T-helper 1 cell treated with Interleukin-12 subunit alpha and Interleukin-12 subunit beta and Interleukin-4 antibody, amounts not matched to agents 30 μg/mL and 1 μg/mL, for 36 hours (primary cell): ENCODE measurements around the gene RAE1.
"Not testable (repeated sequence)": the region's sequence is repeated elsewhere in the genome, so short reads cannot be mapped to it uniquely, and the experiment has no call there.

Experiments
- H3K27ac Mint-ChIP-seq: one replicate; pipeline ENCODE4 v1.8.0; 2021; ENCODE audit warnings: mild to moderate bottlenecking, mixed read lengths
- H3K27me3 Mint-ChIP-seq: one replicate; pipeline ENCODE4 v1.8.0; 2021; ENCODE audit warnings: low read depth, mixed read lengths
- H3K36me3 Mint-ChIP-seq: one replicate; pipeline ENCODE4 v1.8.0; 2021; ENCODE audit warnings: low read depth, mixed read lengths
- H3K4me1 Mint-ChIP-seq: one replicate; pipeline ENCODE4 v1.8.0; 2021; ENCODE audit warnings: low read depth, mixed read lengths
- H3K4me3 Mint-ChIP-seq: one replicate; pipeline ENCODE4 v1.8.0; 2021; ENCODE audit warnings: mild to moderate bottlenecking, moderate library complexity, mixed read lengths
- H3K9me3 Mint-ChIP-seq: one replicate; pipeline ENCODE4 v1.8.0; 2021; ENCODE audit warnings: mixed read lengths

The RAE1 gene

DNA sequence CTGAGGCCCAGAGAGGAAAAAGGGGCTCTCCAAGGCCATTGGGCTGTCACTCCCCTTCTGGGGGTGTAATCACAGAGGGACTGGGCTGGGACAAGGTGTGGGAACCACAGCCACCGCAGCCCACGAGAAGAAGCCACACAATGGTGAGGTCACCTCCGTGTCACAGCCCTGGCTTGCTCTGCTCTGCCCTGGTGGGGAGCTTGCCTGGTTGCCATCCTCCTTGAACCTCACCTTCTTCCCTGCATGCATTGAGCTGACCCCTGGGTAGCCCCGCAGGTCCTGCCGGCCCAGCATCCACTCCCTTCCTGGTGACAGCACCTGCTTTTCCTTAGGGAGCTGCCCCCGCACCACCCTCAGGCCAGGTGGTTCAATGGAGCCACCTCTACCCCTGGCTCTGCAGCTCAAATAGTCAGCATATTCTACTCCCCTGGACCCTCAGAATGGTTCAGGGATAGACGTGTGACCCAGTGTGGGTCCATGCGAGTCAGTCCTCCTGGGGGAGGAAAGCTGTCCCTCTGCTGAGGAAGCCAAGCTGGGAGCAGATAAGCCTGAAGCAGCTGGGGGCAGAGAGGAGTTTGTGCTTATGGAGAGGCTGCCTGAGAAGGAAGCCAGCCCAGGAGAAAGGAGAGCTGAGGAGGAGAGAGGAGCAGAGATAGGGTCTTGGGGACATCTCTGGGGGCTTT, 61.4 kb downstream of the RAE1 start:
- H3K4me3 Mint-ChIP-seq: no peak overlapping the region

DNA sequence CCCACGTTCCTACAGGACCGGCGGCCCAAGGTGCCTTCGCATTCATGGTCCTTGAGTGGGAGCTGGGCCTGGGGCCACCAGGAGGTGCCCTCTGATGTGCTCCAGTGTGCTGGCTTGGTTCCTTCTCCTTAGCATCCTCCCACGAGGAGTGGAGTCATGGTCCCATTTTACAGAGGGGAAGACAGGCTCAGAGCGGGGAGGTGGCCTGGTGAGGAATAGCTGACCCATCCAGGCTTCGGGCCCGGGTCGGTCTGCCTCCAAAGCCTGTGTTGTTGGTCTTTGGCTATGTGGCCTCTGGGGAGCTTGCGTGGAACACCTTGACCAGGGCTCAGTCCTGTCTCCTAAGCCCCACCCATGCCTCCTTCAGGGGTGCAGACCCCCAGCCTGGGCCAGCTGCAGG, 62.9 kb downstream of the RAE1 start:
- H3K27ac Mint-ChIP-seq: no peak overlapping the region
- peaks cover 17% of the 10 kb centered on the region for H3K27me3 Mint-ChIP-seq
- no peak overlapping the region for H3K4me3 Mint-ChIP-seq
- no peaks in the 10 kb centered on the region for H3K9me3 Mint-ChIP-seq
- no peaks in the 10 kb centered on the region for H3K36me3 Mint-ChIP-seq
- peaks cover 8% of the 10 kb centered on the region for H3K4me1 Mint-ChIP-seq

More for the DNA sequence above, 61.4 kb downstream of the RAE1 start:
- H3K9me3 Mint-ChIP-seq: no peaks in the 10 kb centered on the region
- peaks cover 8% of the 10 kb centered on the region for H3K4me1 Mint-ChIP-seq
- peaks cover 6% of the 10 kb centered on the region for H3K27me3 Mint-ChIP-seq
- H3K27ac Mint-ChIP-seq: no peak overlapping the region
- peaks cover 9% of the 10 kb centered on the region for H3K36me3 Mint-ChIP-seq

DNA sequence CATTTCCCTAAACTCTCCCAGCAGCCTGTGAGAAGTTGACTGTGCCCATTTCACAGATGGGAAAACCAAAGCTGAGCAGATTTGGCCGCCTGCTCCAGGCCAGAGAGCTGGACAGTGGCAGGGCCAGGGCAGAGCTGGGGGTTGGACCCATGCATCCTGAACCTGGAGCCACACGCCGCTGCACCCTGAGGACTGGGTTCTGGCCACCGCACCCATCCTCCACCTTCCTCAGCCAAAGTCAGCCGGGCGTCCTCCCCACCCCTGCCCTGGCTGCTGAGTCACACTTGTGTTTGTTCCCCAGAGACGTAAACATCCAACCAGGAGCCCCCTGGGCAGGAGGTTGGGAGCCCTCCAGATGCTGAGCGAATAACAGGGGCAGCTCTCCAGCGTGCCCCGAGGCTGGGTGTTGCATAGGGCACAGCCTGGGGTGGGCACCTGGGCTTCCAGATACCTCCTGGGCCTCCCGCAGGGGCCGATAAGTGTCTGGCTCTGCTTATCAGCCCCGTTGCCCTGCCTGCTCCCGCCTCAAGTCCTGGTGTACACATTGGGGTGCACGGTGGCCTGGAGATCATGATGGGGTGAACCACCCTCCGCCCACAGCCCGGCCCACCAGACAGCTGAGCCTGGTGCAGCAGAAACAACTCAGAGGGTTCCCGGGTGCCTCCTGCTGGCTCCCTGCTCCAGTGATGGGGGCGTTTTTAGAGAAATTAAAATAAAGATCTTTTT, 64.0 kb downstream of the RAE1 start:
- H3K4me3 Mint-ChIP-seq: no peak overlapping the region
- no peak overlapping the region for H3K27ac Mint-ChIP-seq
- peaks cover 17% of the 10 kb centered on the region for H3K27me3 Mint-ChIP-seq
- peaks cover 8% of the 10 kb centered on the region for H3K4me1 Mint-ChIP-seq
- no peaks in the 10 kb centered on the region for H3K9me3 Mint-ChIP-seq
- no peaks in the 10 kb centered on the region for H3K36me3 Mint-ChIP-seq

DNA sequence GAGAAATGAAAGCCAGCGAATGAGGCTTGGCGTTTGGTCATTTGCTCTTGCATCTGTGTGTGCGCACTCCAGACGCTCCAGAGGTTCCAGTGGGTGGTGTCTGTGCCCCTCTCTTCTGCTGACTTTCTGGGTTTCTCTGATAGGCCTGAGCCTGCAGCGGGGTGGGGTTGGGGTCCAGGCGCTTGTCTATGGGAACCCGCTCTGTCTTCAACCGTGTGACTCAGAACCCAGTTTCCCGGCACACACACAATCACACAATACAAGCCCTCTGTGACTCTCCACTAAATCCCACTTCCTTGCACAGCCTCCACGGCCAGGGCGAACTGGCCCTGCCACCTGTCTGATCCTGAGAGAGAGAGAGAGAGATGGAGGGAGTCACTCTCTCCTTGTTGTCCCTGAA, 64.7 kb downstream of the RAE1 start:
- H3K27ac Mint-ChIP-seq: no peak overlapping the region
- H3K27me3 Mint-ChIP-seq: peaks cover 17% of the 10 kb centered on the region
- H3K9me3 Mint-ChIP-seq: no peaks in the 10 kb centered on the region
- H3K36me3 Mint-ChIP-seq: no peaks in the 10 kb centered on the region
- no peak overlapping the region for H3K4me3 Mint-ChIP-seq
- H3K4me1 Mint-ChIP-seq: peaks cover 8% of the 10 kb centered on the region

DNA sequence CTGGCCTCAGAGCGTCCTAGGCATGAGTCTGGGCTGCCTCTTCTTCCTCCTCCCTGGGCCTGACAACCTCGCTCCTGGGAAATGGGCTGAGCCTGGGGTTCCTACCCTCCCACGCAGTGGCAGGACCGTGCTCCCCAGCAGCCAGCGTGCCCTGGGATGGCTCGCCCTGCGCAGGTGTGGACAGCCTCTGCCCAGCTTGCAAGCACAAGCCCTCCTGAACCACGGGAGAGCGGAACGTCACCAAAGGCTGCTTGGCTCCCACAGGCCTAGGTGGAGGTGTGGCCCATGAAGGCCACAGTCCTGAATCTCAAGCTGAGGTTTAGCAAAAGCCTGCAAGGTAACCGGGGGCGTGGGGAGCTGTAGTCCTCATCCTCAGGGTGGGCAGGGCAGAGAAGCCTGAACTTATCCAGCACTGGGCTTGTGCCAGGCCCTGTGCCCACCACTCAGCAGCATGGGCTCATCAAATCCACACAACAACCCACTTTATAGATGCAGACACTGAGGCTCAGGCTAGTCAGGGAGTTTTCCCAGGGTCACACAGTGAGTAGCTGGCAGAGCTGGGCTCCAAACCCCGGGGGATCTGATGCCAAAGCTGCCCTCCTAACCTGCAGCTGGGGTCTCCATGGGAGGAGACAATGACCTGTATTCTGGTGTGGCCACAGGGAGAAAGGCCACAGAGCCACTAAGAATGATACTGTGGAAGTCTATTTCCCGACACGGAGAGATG, 65.4 kb downstream of the RAE1 start:
- Mint-ChIP-seq H3K4me3 (no peak overlapping the region), H3K27ac (no peak overlapping the region), H3K4me1 (peaks cover 4% of the 10 kb centered on the region), H3K27me3 (peaks cover 17% of the 10 kb centered on the region), H3K36me3 (no peaks in the 10 kb centered on the region), H3K9me3 (no peaks in the 10 kb centered on the region)

DNA sequence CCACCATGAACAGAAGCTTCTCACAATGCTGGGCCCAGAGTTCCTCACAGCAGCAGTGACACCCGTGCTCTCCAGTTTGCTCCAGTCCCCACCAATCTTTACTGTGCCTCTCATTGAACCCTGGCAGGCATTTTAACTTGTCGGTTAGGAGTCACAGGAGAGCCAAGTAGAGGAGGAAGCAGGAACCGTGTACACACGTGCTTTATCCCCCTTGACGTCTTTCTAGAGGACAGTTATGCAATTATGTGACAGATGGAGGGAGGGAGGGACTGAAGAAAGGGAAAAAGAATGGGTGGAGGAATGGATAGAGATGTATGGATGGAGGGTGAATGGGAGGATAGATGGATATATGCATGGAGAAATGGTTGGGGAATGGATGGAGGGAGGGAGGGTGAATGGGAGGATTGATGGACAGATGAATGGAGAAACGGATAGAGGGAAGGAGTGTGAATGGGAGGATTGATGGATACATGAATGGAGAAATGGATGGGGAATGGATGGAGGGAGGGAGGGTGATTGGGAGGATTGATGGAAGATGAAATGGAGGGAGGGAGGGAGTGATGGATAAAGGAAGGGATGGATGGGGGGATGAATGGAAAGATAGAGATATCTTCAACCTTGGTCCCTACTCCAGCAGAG, 66.1 kb downstream of the RAE1 start:
- Mint-ChIP-seq H3K27me3 (peaks cover 17% of the 10 kb centered on the region), H3K36me3 (no peaks in the 10 kb centered on the region), H3K4me3 (no peak overlapping the region), H3K4me1 (peaks cover 4% of the 10 kb centered on the region), H3K9me3 (no peaks in the 10 kb centered on the region), H3K27ac (peak overlapping the region; percentile 10)

DNA sequence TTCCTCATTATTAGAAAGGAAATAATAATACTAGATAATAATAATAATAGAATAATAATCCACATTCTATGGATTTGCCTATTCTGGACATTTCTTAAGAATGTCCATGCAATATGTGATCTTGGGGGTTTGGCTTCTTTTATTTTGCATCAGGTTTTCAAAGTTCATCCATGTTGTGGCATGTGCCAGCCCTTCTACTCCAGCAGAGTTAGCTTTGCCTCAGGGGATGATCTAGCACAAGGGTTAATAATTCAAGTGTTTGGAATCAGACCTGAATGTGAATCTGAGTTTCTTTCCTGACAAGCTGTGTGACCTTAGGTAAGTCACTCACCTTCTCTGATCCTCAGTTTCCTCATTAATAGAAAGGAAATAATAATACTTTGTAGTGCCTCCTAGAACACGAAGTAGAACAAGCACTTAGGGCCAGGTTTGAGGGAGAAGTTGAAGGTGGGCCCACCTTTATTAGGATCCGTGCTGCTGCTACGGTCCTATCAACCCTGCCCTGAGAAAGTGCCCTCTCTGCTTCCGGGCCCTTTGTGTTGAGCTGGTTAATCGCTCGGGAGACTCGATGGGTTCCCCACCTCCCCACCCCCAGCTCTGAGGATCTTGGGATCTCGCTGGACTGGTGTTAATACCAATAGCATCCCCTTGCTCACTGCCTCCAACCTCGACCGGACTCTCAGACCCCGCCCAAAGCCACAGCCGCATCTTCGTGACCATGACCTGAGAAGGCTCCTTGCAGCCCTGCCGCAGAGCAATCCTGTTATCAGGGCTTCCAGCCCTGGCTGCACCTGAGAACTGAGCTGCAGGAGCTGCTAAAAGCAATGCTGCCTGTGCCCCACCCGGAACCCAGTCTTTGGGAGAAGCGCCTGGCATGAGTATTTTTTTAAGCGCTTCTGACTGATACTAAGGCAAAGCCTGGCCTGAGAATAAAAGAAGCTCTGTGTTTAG, 67.0 kb downstream of the RAE1 start:
- H3K4me3 Mint-ChIP-seq: no peak overlapping the region

DNA sequence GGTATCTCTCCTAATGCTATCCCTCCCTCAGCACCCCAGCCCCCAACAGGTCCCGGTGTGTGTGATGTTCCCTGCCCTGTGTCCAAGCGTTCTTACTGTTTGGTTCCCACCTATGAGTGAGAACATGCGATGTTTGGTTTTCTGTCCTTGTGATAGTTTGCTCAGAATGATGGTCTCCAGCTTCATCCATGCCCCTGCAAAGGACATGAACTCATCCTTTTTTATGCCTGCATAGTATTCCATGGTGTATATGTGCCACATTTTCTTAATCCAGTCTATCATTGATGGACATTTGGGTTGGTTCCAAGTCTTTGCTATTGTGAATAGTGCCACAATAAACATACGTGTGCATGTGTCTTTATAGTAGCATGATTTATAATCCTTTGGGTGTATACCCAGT, 68.4 kb downstream of the RAE1 start:
- not testable (repeated sequence) for H3K4me3 Mint-ChIP-seq
- H3K27me3 Mint-ChIP-seq: peaks cover 18% of the 10 kb centered on the region

More for the DNA sequence above, 67.0 kb downstream of the RAE1 start:
- peaks cover 17% of the 10 kb centered on the region for H3K27me3 Mint-ChIP-seq
- no peaks in the 10 kb centered on the region for H3K4me1 Mint-ChIP-seq
- H3K27ac Mint-ChIP-seq: no peak overlapping the region
- H3K36me3 Mint-ChIP-seq: no peaks in the 10 kb centered on the region
- no peaks in the 10 kb centered on the region for H3K9me3 Mint-ChIP-seq

DNA sequence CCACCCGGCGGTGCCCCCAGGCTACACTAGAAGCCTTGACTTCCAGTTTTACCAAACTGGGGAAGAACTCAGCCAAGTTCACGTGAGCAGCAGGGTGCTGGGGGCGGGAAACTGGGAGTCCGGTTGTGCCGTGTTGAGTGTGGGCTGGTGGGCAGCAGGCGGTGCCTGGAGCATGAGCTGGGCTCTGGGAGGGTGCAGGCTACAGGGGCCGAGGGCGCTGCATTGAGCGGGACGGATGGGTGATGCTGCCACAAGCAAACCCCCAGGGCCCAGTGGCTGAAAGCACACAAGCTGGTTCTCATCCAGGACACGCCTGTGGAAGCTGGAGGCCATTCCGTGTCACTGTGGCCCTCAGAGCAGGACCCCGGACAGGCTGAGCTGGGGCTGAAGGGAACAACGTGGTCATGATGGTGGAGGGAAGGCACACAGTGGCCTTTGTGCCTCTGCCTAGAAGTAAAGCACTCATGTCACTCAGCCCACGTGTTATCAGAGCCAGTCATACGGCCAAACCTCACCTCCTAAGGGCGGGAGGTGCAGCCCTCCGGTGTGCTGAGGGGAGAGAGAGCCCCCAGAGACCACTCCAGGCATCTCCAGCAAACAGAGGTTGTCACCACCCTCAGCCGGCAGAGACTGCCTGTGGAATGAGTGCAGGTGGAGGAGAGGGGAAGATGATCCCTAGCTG, 69.7 kb downstream of the RAE1 start:
- Mint-ChIP-seq H3K4me1 (peaks cover 10% of the 10 kb centered on the region), H3K27me3 (peaks cover 21% of the 10 kb centered on the region), H3K36me3 (no peaks in the 10 kb centered on the region), H3K4me3 (no peak overlapping the region), H3K9me3 (no peaks in the 10 kb centered on the region), H3K27ac (no peak overlapping the region)

More for the DNA sequence above, 68.4 kb downstream of the RAE1 start:
- H3K36me3 Mint-ChIP-seq, H3K27ac Mint-ChIP-seq, H3K9me3 Mint-ChIP-seq, H3K4me1 Mint-ChIP-seq: not testable (repeated sequence)

DNA sequence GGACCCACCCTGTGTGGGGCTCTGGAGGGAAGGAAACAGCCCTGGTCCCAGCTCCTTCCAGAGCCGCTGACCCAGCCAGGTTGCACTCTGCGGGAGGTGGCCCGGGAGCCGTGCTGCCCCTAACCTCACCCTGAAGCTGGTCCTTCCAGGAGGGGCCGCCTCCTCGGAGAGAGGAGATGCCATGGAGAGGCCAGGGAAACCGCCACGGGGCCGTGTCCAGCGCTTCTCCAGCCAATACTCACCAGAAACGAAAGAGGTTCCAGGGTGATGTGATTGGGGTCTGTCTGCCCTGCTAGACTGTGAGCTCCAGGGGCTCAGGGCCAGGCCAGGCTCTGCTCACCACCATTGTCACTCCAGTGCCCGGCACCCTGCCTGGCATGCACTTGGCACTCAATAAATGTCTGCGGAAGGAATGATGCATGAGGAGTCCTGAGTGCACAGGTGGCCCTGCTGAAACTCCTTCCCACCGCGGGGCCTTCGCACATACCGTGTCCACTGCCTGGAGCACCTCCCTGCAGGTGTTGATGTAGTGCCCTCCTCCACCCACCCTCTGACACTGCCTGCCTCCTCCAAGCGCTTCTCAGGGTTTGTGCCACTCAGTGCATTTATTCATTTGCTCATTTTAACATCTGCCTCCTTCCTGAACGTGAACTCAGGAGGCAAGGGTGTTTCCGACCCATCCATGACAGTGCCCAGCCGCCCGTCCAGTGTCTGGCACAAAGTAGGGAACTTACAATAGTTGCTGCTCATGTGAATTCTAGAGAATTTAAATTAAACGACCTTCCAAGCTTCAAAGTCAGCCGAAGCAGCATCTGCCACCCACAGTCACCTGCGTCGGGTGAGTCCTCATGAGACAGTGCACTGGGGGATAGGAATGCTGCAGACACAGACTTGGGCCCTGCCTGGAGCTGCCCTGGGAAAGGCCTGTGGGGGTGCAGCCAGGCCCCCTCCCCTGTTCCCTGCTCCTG, 70.5 kb downstream of the RAE1 start:
- Mint-ChIP-seq H3K4me1 (peaks cover 13% of the 10 kb centered on the region), H3K4me3 (no peak overlapping the region), H3K9me3 (no peaks in the 10 kb centered on the region), H3K27me3 (peaks cover 21% of the 10 kb centered on the region), H3K27ac (no peak overlapping the region), H3K36me3 (no peaks in the 10 kb centered on the region)

DNA sequence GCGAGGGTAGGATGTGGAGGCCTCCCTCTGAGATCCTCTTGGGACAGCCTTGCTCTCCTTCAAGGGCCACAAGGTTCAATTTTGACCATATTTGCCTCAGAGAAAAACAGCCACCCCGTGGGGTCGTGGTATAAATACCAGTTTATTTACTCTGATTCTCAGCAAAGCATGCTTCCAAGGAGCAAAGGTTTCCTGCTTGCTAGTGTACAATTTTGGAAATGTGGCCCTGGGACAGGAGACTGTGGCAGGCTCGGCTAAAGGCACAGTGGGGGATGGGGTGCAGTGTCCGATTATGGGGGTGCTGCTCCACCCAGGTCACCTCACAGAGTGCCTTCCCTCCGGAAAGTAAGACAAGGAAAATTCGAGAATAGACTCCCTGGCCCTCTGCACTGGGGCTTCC, 71.2 kb downstream of the RAE1 start:
- Mint-ChIP-seq H3K4me1 (peaks cover 13% of the 10 kb centered on the region), H3K27ac (no peak overlapping the region), H3K9me3 (no peaks in the 10 kb centered on the region), H3K27me3 (peaks cover 17% of the 10 kb centered on the region), H3K4me3 (no peak overlapping the region), H3K36me3 (no peaks in the 10 kb centered on the region)

DNA sequence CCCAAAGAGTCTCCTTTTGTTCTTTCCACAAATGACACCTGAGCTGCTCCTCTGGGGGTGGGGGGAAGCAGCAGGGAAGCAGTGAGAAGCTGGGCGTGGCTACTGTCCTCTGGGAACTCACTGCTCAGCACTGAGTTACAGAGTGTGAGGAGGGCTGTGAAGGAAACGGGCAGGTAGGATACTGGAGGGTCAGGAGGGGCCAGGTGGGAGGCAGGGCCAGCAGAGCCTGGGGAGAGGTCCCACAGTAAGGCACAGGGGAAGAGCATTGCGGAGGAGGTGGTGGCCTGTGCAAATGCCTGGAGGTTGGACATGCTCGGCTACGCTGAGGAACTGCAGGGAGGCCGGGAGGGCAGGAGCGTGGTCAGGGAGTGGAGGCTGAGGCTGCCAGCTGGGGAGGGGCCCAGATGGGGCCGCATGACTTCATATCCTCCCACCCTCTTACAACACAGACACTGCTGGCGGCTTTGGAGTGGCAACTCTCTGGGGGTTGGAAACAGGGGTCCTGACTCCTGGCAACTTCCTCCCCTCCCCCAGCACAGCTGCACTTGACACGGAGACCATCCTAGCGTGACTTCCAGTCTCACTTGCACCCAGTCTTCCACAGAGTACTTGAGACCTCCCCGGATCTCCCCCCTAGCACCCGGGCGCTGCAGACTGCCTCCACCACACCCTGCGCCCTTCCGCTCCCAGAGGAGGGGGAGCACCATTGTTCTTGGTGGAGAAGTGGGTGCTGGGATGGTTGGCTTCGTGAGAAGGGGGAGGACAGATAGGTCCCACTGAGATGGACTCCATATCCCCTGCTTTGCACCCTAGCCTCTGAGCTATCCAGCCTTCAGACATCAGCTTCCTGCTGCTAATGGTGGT, 74.3 kb downstream of the RAE1 start:
- H3K27ac Mint-ChIP-seq: no peak overlapping the region
- no peaks in the 10 kb centered on the region for H3K36me3 Mint-ChIP-seq
- no peak overlapping the region for H3K4me3 Mint-ChIP-seq
- H3K27me3 Mint-ChIP-seq: peaks cover 4% of the 10 kb centered on the region
- H3K9me3 Mint-ChIP-seq: no peaks in the 10 kb centered on the region
- H3K4me1 Mint-ChIP-seq: peaks cover 17% of the 10 kb centered on the region
